Endometrial microvascular endothelial cells (primary cell): ENCODE measurements around the gene CLTRN. TPM values are rescaled to one million over a fixed set of nuclear protein-coding genes. Genes with fewer than 3 reads are reported as not detected.

Experiments used
- in situ Hi-C: cut with HindIII; loops from 2 replicates; pipeline ENCODE4 v1.10.0; 2017; ENCODE audit warnings: low sequenced_read_pairs, low pct_unique_long_range_greater_than_20kb; ENCODE audit errors: inconsistent ontology term
- total RNA-seq: library from RNA; depleted of rRNA; stranded (reverse); fragments of >200 nt; gene quantifications from one replicate; pipeline ENCODE4 v1.2.3, GENCODE V29; 2015; ENCODE audit errors: inconsistent ontology term

Gene CLTRN
- total RNA-seq, 1 donor from 2014 or later = 1.3 TPM

DNA sequence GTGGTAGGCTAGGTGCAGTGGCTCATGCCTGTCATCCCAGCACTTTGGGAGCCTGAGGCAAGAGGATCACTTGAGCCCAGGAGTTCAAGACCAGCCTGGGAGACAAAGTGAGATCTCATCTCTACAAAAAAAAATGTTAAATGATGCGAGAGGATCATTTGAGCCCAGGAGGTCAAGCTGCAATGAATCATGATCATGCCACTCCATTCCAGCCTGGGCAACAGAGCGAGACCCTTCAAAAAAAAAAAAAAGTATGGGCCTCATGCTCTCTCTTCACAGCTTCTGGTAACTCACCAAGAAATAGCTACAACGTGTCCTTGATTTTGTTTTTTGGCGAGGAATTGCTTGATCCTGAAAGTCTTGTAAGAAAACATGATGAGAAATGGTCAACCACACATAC, 65.1 kb downstream of the CLTRN start:
- in situ Hi-C loops = no loop called here

DNA sequence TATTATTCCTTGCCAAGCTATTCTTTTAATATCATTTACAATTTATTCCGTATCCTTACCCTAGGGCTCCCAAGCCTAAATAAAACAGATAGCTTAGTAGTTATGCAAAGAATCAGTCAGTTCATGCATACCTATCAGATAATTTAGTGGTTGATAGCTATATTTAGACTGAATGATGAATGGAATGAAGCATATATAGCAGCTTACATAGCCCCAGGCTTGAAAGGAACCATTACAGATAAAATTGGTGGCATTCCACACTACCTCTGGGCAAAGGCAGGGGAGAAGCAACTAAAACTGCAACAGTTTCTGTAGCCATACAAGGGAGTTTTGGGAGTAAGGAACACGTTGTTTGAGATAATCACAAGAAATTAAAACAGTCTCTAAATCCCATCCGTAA, 66.6 kb downstream of the CLTRN start:
- in situ Hi-C loops = no loop called here

DNA sequence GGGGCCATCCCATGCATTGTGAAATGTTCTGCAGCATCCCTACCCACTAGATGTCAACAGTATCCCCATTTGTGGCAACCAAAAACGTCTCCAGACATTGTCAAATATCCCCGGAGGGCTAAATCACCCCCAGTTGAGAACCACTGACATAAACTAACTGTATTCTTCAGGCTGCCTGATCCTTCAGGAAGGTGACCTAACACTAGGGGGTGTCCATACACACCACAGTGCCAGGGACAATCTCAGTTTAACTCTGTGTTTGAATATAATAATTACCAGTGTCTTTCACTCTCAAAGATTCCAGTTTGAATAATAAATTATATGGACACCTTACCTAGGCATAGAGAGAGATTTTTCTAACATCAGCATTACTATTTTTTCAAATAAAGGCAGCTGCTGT, 70.2 kb downstream of the CLTRN start:
- in situ Hi-C loops = no loop called here

DNA sequence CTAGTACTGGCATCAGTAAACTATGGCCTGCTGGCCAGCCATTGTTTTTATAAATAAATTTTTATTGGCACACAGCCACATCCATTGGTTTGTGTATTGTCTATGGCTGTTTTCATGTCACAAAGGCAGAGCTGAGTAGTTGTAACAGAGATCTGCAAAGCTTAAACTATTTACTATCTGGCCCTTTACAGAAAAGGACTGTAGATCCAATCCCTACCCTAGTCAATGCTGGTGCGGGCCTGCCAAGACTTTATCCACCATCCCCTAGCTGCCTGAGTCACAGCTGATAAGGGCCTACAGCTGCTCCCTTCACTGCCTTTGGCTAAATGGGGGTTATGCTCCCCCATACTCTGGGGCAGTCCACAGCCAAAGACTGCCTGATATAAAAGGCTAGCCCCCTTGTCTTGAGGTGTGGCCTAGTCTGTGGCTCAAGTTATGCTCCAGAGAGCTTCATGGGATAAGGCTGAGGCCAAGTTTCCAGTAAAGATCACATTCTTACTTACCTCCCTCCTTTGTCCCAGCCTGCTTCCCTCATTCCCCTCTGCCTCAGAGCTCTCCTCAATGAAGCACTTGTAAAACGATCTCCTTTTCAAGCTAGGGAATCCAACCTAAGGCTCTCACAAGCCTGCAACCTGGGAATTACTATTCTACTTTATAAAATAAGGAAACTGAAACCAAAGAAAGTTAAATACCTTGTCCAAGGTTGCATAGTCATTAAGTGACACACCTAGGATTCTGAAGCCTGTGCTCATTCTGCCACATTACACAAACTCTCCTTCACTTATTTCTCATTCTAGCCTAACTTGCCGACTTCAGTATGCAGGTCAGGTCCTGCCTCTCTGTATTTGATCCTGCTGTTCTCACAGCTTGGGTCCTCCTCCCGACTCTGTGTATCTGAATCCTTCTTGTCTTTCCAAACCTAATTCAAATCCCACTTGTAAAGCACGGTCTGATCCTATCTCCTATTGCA, 84.5 kb downstream of the CLTRN start:
- in situ Hi-C loops = no loop called here

Other genes with a start within 250 kb of the CLTRN start
- 121 TPM for gene PIR, start 171.5 kb downstream of the CLTRN start, total RNA-seq
- 20.4 TPM for gene BMX, start 164.0 kb downstream of the CLTRN start, total RNA-seq
- not detected for gene ACE2, start 63.8 kb downstream of the CLTRN start, total RNA-seq
- gene CA5B, start 73.5 kb upstream of the CLTRN start, total RNA-seq = 3.2 TPM
- 3.5 TPM for gene ZRSR2, start 125.7 kb upstream of the CLTRN start, total RNA-seq
- gene AP1S2, start 190.0 kb upstream of the CLTRN start, total RNA-seq = 83.6 TPM